Pancreas (tissue), 10 donors: ENCODE measurements around the gene EME2. TPM values are rescaled to one million over a fixed set of nuclear protein-coding genes. Genes with fewer than 3 reads are reported as not detected.

Experiments
- ATAC-seq, 4 donors: fragments of 200-7000 bp; cut with Tn5 transposase; one replicate each; pipeline versions ENCODE4 v1.8.0 to v1.9.1; 2020; ENCODE audit warnings: mild to moderate bottlenecking in 4 of 4, moderate library complexity in 4 of 4
- DNase-seq, 6 donors: peaks; one replicate each; pipeline ENCODE4 v3.0.0-alpha.2; 2020
- FAIRE-seq: peaks from 2 replicates; lab custom pipeline; 2012; peaks lifted over from hg19 to GRCh38; lab: Jason Lieb, UNC
- H3K27ac ChIP-seq, 4 donors: fragments of 200-600 bp; sonication (generic); 1 replicate in 3 of 4; 2 replicates in 1 of 4; pipeline versions ENCODE4 v1.5.0 to v1.8.0; 2020
- H3K27me3 ChIP-seq, 4 donors: fragments of 200-600 bp; one replicate each; pipeline ENCODE4 v1.8.0; 2021
- H3K36me3 ChIP-seq, 3 donors: fragments of 200-600 bp; sonication (generic) in 1 of 3; one replicate each; pipeline versions ENCODE4 v1.5.0 to v1.8.0; 2020 to 2021
- H3K4me1 ChIP-seq, 3 donors: fragments of 200-600 bp; one replicate each; pipeline ENCODE4 v1.8.0; 2021
- H3K4me3 ChIP-seq, 4 donors: fragments of 200-600 bp; sonication (generic) in 2 of 4; one replicate each; pipeline versions ENCODE4 v1.5.0 to v1.8.0; 2020 to 2021
- H3K9me3 ChIP-seq, 4 donors: fragments of 200-600 bp; one replicate each; pipeline ENCODE4 v1.8.0; 2021
- WGBS, 2 donors: extraction: QIAGEN DNeasy Blood & Tissue Kit; methylation state at CpG; one replicate each; pipeline ENCODE4 v1.1.7; 2013; 5-methylcytosine and 5-hydroxymethylcytosine counted together
- intact Hi-C, 3 donors: fragments of 100-400 bp; cut with DNase I; formaldehyde crosslinking; loops; one replicate each; pipeline versions ENCODE4 v1.11.1 to v1.14.2; 2022
- polyA plus RNA-seq, 2 donors: library from polyadenylated mRNA; stranded (reverse); fragments of 200-250 nt; gene quantifications; one replicate each; pipeline ENCODE4 v1.2.3, GENCODE V29; 2013
- total RNA-seq, 6 donors: library from RNA; stranded (reverse); fragmentation: NEBNext Ultra II Directional in 4 of 6; extraction: Animal tissue kit (Norgen Biotek cat#: 25700) in 4 of 6; gene quantifications; one replicate each; pipeline versions ENCODE4 v1.2.1 to v1.2.4, GENCODE V29; 2021 to 2023
- TF ChIP-seq, protein P1 (sequence below), 4 donors: fragments of 200-600 bp; sonication (generic) in 3 of 4; IDR thresholded peaks; one replicate each; pipeline versions ENCODE4 v1.5.0 to v1.8.0; 2021; ENCODE audit warnings: antibody characterized with exemption in 4 of 4
- donor health status: healthy with polysubstance abuse.
- donor health status: DM: no; HTN: no; CAD: no; lungs with moderate emphysema.
- donor health status: DM: no; HTN: no; CAD: no.
- donor health status: control.
- donor health status: control.
- donor health status: Bipolar disorder and iron deficiency.
- donor health status: DM: yes; HTN: yes; CAD: no.
- donor health status: DM: no; HTN: no; CAD: no.
- donor health status: DM: no; HTN: no; CAD: no.
- donor health status: DM: yes; HTN: yes; CAD: no.

The EME2 gene
- total and polyA plus RNA-seq, 8 donors, result 4.7 to 37.9 (median 8.1) TPM

DNA sequence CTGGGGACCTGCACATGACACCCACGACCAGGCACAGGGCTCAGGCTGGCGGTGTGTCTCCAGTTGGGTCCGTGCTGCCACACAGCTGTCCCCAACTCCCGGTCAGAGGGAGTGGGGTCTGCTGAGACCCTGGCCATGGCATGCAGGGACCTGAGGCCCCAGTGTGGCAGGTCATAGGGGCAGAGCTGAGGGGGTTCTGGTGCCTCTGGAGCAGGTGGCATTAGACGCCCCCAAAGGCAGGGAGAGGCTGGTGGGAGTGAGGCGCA lies 14.4 kb downstream of the EME2 start:
- WGBS, 2 donors, result 84% methylated on average over 6 of the region's 6 CpGs
- FAIRE-seq (no peak), ATAC-seq (no peak), DNase-seq (peak in 1 of 6 donors; percentile 70)
- no peak overlapping the region for H3K27ac ChIP-seq
- no peaks in the 10 kb centered on the region for H3K9me3 ChIP-seq
- no peak overlapping the region for H3K4me3 ChIP-seq
- TF ChIP-seq, protein P1, sequence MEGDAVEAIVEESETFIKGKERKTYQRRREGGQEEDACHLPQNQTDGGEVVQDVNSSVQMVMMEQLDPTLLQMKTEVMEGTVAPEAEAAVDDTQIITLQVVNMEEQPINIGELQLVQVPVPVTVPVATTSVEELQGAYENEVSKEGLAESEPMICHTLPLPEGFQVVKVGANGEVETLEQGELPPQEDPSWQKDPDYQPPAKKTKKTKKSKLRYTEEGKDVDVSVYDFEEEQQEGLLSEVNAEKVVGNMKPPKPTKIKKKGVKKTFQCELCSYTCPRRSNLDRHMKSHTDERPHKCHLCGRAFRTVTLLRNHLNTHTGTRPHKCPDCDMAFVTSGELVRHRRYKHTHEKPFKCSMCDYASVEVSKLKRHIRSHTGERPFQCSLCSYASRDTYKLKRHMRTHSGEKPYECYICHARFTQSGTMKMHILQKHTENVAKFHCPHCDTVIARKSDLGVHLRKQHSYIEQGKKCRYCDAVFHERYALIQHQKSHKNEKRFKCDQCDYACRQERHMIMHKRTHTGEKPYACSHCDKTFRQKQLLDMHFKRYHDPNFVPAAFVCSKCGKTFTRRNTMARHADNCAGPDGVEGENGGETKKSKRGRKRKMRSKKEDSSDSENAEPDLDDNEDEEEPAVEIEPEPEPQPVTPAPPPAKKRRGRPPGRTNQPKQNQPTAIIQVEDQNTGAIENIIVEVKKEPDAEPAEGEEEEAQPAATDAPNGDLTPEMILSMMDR (IDR thresholded peaks at IDR 0.05), result no peak
- intact Hi-C loops, result no loop called here
- no peaks in the 10 kb centered on the region for H3K27me3 ChIP-seq
- H3K36me3 ChIP-seq, result no peaks in the 10 kb centered on the region
- H3K4me1 ChIP-seq, result peaks cover 0 to 6% (median 5%) of the 10 kb centered on the region in 3 donors

DNA sequence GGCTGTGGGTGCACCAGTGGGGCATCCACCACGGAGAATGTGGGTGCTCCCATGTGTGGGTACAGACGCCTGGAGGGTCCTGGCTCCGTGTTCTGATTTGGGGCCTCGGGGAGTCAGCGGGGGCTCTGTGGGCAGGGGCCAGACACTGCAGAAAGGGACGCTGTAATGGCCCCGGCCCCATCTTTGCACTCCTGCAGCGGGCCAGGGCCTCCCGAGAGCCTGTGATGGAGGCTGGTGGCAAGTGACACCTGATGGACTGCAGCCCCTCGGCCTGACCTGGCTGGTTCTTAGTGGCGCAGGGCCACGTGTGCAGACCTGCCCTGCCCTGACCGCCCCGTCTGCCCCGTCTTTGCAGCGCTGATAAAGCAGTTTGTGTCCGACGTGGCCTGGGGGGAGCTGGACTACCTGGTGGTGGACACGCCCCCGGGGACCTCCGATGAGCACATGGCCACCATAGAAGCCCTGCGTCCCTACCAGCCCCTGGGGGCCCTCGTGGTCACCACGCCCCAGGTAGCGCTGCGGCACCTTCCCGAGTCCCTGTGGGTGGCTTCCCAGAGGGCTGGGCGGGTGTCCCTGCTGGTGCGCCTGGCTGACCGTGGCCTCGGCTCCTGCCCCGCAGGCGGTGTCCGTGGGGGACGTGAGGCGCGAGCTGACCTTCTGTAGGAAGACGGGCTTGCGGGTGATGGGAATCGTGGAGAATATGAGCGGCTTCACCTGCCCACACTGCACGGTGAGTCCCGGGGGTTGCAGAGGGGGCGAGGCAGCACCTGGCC lies 14.9 kb downstream of the EME2 start:
- WGBS, 2 donors, result 91 to 94% methylated on average over 44 of the region's 44 CpGs
- H3K9me3 ChIP-seq, result no peaks in the 10 kb centered on the region
- no peak overlapping the region for H3K27ac ChIP-seq
- ATAC-seq, result no peak
- no peaks in the 10 kb centered on the region for H3K27me3 ChIP-seq
- TF ChIP-seq, protein P1 (IDR thresholded peaks at IDR 0.05), result no peak
- DNase-seq, result peak in 1 of 6 donors; percentile 41
- H3K36me3 ChIP-seq, result no peaks in the 10 kb centered on the region
- H3K4me3 ChIP-seq, result no peak overlapping the region
- H3K4me1 ChIP-seq, result peaks cover 0 to 6% (median 5%) of the 10 kb centered on the region in 3 donors
- intact Hi-C loops, result no loop called here
- FAIRE-seq, result no peak

DNA sequence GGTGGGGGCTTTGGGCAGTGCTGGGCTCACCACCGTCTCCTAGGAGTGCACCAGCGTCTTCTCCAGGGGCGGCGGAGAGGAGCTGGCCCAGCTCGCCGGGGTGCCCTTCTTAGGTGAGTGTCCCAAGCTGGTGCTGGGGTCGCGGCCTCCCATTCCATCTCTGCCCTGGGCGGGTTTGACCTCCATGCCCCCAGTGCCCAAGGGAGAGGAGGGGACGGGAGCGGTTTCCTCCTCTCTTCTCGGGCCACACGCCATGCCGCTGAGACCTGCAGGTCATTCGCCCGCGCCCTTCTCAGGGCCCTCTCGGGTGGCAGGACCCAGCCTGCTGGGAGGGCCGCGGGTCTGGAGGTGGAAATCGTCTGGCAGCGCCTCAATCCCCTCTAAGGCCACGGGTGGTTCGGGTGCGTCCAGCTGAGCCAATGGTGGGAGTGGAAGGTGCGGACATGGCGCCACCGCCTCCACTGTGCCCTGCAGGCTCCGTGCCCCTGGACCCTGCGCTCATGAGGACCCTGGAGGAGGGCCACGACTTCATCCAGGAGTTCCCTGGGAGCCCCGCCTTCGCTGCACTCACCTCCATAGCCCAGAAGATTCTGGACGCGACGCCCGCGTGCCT lies 15.6 kb downstream of the EME2 start:
- intact Hi-C loops, result no loop called here
- Histone ChIP-seq H3K27me3 (no peaks in the 10 kb centered on the region), H3K9me3 (no peaks in the 10 kb centered on the region), H3K4me1 (peaks cover 0 to 6% (median 5%) of the 10 kb centered on the region in 3 donors), H3K27ac (no peak overlapping the region), H3K36me3 (no peaks in the 10 kb centered on the region), H3K4me3 (no peak overlapping the region)
- 93 to 94% methylated on average over 38 of the region's 38 CpGs for WGBS, 2 donors
- peak in 2 of 6 donors; percentile 40 to 71 for DNase-seq
- TF ChIP-seq, protein P1 (IDR thresholded peaks at IDR 0.05), result no peak
- no peak for FAIRE-seq
- no peak for ATAC-seq

DNA sequence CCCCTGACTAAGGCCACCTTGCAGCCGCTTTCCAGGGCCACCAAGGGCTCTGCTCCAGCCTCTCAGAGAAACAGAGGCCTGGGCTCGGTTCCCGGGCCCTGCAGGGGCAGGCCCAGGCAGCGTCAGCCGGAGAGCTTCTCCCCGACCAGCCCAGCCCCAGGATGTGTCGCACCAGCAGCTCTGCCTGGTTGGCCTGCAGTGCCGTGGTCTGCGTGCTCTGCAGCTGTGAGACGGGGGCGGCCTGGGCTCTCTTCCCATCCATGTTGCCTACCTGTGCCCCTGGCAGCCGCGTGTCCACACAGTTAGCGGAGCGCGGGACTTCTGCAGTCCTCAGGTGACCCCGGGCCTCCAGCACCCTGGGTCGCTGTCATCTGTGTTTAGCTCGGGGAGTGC lies 16.1 kb downstream of the EME2 start:
- WGBS, 2 donors, result 81 to 82% methylated on average over 19 of the region's 19 CpGs
- Histone ChIP-seq H3K4me3 (no peak overlapping the region), H3K27ac (no peak overlapping the region), H3K9me3 (no peaks in the 10 kb centered on the region), H3K27me3 (no peaks in the 10 kb centered on the region), H3K4me1 (peaks cover 3 to 11% (median 5%) of the 10 kb centered on the region in 3 donors), H3K36me3 (no peaks in the 10 kb centered on the region)
- FAIRE-seq, result no peak
- DNase-seq, result peak in 2 of 6 donors; percentile 36 to 74
- no peak for ATAC-seq
- TF ChIP-seq, protein P1 (IDR thresholded peaks at IDR 0.05), result no peak
- intact Hi-C loops, result no loop called here

DNA sequence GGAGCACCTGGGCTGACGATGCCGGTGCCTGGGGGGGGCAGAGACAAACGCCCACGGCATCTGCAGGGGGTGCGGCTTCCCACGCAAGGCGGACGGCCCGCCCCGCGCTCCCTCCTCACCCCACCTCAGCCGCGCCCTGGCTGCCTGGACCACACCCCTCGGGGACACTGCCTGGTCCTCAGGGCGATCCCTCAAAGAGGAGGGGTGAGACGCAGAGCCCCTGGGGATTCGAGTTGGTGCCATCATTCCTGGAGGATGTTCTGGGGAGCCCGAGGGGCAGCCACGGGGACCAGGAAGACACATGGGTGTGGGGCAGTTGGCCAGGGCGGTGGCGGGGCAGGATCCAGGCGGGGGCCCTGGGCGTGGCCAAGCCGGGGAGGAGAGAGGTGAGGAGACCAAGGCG lies 17.0 kb downstream of the EME2 start:
- no peaks in the 10 kb centered on the region for H3K36me3 ChIP-seq
- intact Hi-C loops, result no loop called here
- peaks cover 9 to 12% (median 10%) of the 10 kb centered on the region in 3 donors for H3K4me1 ChIP-seq
- no peak overlapping the region for H3K27ac ChIP-seq
- DNase-seq (peak in 3 of 6 donors; percentile 7 to 76 (median 44)), FAIRE-seq (no peak), ATAC-seq (no peak)
- no peaks in the 10 kb centered on the region for H3K27me3 ChIP-seq
- no peak overlapping the region for H3K4me3 ChIP-seq
- no peaks in the 10 kb centered on the region for H3K9me3 ChIP-seq
- WGBS, 2 donors, result 92 to 93% methylated on average over 25 of the region's 25 CpGs
- TF ChIP-seq, protein P1 (IDR thresholded peaks at IDR 0.05), result no peak
